Measurements from ENCODE around the gene CRYBA2.

The CRYBA2 gene

DNA sequence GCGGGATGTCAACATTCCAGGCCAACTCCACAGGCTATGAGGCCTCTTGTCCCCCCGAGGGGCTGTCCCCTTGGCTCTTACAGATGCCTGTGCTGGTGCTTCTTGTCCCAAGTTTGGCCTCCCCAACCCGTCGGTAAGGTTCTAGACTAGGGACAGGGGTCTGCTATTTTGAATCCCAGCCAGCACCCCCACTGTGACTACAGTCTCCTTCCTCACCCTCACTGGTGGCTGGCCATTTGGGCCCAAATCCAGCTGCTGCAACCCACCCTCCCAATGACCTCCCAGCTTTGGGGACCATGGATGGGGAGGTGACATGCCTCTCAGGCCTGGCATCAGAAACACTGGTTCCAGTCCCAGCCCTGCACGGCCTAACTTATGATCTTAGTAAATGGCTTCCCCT lies 29.4 kb upstream of the CRYBA2 start:
- no peak for DNase-seq

DNA sequence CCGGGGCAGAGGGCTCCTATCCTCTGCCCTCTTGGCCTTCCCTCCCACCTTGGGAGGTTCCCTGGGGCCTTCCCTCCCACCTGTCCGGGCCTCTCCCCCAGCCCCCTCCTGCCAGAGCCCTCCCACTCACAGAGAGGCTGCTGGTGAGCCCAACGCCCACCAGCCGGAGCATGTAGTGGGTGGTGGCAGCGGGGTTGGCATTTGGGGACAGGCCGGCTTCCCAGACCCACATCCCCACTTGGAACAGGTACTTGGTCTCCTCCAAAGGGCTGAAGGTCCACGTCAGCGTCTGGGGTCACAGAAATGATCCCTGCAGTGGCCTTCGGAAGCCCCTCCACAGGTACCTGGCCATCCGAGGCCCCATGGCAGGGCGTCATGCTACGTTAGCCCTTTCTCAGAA lies 28.8 kb upstream of the CRYBA2 start:
- no peak for DNase-seq

DNA sequence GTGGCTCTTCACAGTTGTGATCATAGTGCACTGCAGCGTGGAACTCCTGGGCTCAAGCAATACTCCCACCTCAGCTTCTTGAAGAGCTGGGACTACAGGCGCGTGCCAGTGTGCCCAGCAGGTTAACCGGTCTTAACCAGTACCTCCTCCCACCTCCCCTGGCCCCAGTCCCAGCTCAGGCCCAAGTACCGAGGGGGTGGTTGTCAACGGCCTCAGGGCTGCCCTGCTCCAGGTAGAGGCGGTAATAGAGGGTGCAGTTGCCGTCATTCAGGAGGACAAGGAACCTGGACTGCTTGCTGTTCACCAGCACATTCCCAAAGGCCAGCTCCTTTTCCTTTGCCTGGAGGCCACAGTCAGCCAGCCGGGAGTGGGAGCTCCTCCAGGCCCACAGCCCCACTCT lies 28.4 kb upstream of the CRYBA2 start:
- no peak for DNase-seq

DNA sequence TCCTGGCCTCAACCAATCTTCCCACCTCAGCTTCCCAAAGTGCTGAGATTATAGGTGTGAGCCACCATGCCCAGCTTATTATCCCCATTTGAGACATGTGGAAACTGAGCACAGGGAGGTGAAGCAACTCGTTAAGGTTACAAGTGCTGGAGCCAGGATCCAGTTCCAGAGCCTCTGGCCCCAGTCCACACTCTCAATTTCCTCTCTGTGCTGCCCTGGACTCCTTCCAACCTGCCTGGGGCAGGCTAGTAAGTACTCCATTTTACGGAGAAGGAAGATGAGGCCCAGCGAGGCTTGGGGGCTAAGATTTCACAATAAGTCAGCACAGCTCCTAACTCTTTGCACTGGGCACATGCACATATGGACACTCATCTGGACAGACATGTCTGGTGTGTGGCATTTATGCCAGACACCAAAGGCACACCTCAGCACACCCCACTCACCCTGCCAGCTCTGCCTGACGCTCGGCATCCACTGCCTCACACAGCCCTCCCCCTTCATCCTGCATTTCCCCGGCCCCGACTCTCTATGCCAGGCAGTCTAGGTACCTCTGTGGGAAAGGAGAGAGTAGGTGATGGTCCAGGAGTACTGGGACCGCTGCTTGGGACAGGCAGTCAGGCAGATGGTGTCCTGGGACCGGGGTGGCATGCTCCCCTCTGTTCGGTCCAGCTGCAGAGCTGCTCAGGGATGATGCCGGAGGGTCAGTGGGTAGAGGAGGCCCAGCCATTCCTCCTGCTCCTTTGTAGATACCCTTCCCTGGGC lies 27.6 kb upstream of the CRYBA2 start:
- no peak for DNase-seq

DNA sequence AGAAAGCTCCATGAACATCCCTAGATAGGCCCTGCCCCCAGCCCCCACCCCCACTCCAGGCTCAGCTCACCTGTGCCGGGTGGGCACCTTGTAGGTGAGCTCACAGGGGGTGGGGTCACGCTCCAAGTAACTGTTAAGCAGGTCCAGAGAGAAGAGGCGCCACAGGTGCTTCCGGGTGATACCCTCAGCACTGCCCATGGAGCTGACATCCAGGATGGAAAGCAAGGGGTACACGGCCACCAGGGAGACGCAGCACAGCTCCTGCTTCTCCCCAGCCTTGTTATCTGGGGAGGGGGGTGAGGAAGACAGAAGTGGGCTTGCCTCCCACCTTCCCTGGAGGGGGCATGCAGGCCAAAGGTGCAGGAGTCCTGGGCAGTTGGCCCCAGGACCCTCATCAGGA lies 26.2 kb upstream of the CRYBA2 start:
- DNase-seq = no peak

DNA sequence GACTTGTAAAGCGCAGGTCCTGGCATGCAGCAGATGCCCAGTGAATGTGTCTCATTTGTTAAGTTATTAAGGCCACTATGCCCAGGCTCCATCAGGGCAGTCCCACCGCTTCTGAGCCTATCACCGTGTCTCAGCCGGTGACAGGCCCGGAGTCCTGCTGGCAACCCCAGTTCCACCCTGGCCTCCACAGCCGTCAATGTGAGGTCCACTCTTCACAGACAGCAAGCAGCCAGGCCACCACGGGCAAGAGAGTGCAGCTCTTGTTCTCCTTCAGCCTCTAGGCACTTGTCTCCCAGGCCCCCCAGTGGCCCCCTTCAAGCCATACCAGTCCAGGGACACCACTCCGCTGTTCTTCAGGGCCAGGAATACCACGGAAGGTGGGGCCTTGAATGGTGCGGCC lies 25.5 kb upstream of the CRYBA2 start:
- no peak for DNase-seq

DNA sequence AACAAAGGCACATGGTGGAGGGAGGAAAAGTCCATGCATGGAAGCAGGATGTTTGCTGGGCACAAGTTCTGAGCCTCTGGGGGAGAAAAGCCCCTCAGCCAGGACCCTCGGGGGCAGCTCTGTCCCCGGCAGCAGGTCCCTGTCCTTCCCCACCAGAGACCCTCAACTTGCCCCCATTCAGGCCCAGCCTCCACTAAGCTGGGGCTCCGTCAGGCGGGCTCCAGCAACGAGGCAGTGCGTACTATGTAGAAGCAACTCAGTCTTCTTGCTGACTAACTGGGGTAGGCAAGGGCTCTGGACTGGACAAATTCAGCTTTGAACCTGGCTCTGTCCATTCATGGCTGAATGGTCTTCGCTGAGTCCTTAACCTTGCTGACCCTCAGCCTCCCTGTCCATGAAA lies 25.1 kb upstream of the CRYBA2 start:
- DNase-seq = no peak

DNA sequence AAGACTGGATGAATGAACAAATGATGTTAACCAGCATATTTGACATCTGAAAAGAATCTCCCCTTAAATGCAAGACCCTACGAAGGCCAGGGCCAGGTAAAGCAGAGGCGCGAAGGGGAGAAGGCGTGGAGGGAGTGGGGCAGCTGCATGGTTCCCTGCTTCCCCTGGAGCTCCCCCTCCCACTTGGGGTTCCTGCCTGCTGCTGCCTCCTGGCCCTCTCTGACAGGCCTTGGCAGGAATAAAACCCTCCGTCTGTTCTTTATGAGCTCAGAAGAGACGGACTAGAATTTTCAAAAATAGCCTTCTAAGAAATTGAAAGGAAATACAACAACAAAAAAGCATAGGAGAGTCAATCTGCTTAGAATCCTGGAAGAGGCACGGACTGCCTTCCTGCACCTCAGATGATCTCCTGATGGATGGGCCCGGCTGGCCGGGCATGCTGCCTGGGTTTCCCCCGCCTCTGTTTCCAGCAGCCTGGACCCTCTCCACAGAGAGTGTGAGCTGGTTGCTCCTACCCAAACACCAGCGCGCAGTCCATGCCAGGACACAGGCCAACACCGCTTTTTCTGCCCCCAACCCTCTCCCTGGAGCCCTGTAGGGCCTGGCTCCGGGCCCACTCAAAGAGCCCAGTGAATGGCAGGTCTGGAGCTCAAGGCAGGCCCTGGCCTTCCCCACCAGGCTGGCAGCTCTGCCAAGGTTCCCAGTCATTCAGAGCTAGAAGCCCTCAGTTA lies 24.1 kb upstream of the CRYBA2 start:
- no peak for DNase-seq

DNA sequence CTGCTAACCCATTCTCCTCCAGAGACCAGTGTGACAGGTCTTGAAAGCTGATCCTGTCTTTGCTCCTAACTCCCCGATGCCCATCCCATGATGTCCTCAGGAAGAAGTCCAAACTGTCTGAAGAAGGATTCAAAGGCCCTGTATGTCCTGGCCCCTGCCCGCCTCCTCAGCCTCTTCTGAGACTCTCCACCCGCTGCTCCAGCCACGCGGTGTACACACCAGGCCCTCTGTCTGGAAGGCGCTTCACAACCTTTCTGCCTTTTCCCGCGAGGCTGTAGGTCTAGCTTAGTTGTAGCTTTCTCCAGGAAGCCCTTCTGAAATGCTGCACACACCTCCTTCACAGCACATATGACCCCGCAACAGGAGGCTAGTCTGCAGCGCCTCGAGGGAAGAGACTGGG lies 23.5 kb upstream of the CRYBA2 start:
- DNase-seq = no peak

DNA sequence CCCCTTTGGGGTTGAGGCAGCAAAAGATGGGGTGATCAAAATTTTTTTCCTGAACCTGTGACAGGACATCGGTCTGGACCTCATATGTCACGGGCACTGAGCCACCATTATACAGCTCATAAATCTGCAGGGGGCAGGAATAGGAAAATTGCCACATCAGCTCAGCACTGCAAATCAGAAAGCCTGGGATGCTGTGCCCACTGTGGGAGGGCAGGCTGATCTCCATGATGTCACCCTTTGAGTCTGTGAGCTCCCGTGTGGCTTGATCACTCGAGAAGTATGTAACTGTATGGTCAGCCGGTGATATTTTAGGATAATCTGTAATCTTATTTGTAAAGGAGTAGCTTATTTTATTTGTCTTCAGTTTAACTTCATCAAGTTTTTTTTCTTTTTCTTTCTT lies 17.7 kb upstream of the CRYBA2 start:
- DNase-seq = no peak

DNA sequence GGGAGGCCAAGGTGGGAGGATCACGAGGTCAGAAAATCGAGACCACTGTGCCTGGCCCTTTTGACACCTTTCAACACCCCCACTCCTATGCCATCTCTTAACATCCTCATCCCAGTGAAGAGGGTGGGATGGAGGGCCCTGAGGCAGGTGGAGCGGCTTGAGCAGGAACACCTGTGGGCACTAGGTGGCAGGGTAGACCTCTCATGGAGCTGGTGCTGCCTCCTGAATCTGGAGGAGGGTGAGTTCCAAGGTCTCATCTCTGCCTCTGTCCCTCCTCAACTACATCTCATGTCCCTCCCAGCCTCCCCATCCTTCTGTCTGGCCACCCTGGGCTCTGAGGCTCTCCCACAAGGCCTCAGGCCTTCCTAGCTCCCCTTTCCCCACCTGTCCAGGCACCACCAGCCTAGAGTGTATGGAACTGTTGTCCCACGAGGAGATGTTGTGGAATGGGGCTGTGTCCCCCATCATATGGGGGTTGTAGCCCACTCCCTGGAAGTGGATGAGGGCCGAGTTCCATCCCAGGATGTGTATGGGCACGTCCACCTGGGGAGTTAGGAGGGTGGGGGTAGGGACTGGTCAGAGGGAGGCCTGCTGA lies 17.0 kb upstream of the CRYBA2 start:
- DNase-seq = peak in 1 of 2 experiments; percentile 19

DNA sequence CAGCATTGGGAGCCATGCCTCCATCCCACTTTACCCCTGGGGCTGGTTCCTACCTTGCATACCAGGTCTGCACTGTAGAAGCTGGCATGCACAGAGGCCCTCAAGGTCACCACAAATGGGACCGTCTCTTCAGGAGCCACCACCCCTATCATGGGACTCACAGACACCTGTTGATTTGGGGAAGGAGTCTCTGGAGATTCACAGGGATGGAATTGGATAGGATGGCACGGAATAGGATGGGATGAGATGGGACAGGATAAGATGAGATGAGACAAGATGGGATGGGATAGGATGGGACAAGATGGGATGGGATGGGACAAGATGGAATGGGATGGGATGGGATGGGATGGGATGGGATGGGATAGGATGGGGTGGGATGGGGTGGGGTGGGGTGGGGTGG lies 16.1 kb upstream of the CRYBA2 start:
- no peak for DNase-seq

DNA sequence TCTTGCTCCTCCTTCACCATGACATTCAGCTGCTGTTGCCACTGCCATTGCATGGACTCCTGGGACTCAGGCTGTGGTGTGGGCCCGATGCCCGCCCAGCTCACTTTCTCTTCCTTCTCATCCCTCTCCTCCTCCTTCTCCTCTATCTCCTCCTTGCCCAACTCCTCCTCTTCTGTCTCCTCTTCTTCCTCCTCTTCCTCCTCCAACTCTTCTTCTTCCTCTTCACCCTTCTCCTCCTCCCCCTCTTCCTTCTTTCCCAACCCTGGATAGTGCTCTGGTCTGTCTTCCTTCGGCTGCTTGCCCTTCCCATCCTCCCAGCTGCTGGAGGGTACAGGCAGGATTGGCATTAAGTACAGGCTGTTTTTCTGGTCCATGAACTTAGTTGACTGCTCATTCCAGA lies 10.8 kb upstream of the CRYBA2 start:
- DNase-seq = no peak

DNA sequence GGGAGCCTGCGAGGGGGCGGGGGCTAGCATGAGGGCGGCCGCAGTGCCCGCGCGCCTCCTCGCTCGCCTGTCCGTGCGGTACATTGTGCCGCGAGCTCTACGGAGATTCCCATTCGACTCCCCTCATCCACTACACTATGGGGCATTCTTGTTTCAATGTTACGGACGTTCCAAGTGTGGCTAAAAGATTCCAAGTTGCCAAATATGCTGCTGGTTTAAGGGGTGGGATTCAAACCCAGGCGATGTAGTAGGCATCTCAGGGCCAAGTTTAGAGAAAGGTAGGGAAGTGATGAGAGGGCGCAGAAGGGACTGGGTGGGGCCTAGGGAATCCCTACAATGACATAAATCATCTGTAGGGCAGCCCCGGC lies 10.0 kb upstream of the CRYBA2 start:
- DNase-seq = no peak

DNA sequence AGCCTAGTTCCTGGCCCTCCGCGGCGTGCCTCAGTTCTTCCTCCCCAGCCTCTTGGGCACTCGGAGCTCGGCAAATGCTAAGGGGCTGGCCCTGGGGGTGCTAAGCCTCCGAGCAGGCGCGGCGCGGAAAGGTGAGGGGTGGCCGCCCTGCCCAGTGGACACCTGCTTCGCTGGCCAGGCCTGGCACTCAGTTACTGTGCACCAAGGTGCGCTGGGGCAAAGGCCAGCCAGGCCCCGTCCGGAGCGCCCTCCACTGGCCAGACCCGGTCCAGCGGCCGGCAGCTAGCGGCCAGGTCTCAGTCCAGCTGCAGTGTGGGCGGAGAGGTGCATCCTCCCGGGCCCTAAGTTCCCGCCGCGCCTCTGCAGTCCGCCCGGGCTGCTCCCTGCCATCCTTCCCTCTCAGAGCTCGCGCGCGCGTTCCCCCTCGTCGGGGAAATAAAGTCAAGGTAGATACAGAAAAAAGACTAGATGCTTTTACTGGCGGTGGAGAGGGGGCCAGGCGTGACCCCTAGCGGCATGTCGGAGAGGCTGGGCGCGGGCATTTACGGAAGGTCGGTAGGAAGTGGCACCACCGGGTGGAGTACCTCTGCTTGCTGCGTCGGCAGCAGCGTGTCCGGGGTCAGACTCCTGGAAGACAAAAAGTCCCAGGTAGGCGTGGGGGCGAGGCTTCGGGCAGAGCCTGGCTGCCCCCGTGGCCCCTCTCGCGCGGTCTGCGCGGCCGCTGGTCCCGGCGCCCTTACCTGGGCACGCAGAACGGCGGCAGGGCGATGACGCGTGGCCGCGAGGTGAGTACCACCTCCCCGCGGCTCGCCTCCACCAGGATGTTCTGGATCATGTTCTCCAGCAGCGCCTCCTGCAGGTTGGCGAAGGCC lies 9.4 kb upstream of the CRYBA2 start:
- peak; percentile 70 to 75 for DNase-seq

DNA sequence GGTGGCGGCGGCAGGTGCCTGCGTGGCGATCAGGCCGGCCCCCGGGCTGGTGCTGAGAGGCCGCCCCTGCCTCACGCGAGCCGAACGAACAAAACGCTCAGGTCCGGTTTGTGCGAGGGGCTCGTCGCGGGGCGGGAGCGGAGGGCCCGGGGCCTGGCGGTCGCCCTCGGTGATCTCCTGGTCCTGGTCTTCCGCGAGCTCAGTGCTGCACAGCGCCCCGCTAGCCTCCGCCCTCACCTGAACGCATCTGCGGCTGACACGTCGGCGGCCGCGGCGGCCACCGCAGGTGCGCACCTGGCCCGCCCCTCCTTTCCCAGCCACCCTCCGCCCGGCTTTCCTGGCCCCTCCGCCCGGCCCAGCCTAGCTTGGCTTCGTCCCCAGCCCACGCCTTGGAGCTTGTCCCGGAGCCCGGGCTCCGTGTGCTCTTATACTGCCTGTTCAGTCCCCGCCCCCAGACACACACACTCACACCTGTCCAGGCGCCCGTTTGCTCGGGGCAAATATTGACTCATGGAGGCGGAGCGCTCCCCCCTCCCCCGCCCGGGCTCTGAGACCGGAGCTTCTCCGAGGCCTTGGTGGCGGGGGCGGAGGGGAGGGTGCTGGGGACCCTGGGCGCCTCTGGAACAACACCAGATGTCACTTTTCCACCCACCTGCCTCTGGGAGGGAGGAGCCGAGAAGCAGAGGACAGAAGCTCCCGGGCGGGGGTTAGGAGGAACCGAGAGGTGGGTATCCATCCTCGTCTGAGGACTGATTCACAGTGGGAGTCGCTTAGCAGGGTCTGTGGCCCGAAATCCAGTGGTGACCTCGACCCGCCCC lies 8.6 kb upstream of the CRYBA2 start:
- DNase-seq = peak; percentile 52 to 64

DNA sequence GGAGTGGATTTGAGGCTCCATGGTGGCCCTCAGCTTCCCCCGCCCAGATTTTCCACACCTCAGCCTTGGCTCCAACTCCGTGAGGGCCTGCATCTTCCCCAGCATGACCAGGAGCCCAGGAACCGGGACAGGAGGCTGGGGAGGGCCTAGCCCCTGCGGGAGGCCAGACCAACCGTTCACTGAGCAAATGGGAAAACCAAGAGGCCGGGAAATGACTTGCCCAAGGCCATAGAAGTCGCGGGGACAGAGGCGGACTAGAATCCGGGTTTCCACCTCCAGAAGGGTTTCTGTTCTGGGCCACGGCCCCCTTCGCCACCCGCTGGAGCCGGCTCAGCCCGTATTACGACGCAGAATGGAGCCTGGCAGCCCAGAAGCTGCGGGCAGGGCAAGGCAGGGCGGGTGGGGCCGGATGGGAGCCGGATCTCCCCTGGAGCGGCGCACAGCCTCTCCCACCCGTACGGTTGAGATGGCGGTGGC lies 7.9 kb upstream of the CRYBA2 start:
- DNase-seq = no peak

DNA sequence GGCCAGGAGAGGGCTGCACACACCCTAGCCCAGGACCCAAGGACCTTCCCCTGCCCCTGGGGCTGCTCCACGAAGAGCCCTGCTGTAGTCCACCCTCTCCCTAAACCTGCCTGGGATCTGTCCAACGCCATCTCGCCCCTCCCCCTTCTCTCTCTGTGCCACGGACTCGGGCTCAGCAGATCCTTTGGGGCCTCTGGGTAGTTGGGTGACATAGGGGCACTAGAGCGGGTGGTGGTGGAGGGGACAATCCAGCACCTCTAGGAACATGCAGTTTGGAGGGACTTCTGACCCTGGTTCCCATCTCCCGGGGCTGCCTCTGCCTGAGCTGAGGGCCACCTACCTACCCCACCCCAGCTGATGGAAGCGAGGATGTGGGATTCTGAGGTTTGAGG lies 7.3 kb upstream of the CRYBA2 start:
- DNase-seq = no peak

DNA sequence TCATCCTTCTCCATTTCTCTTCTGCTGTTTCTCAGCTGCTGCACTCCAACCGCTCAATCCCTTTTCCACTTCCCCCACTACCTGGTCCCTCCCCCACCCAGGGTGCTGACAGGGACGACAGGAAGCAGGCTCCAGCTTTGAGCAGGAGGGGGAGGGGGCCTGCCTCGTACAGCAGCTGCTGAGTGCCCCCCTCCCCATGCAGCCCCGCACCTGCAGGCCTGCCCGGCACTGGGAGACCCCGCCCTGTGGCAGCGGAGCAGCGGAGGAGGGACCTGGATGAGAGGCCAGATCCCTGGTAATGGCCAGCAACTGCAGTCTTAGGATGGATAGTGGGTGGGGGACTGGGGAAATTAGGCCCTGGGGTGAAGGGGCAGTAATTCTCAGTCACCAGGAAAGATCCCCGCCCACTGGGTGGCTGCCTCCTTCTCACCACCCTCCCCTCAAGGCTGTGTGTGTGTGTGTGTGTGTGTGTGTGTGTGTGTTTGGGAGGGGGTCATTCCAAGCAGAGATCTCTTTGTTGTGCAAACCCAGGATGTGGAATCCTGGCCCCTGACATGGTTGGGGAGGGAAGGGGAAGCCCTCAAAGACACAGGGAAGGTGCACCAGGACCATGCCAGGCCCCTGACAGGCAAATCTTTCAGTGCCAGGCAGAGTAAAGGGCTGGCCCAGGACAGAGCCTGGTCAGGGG lies 6.8 kb upstream of the CRYBA2 start:
- DNase-seq = no peak

DNA sequence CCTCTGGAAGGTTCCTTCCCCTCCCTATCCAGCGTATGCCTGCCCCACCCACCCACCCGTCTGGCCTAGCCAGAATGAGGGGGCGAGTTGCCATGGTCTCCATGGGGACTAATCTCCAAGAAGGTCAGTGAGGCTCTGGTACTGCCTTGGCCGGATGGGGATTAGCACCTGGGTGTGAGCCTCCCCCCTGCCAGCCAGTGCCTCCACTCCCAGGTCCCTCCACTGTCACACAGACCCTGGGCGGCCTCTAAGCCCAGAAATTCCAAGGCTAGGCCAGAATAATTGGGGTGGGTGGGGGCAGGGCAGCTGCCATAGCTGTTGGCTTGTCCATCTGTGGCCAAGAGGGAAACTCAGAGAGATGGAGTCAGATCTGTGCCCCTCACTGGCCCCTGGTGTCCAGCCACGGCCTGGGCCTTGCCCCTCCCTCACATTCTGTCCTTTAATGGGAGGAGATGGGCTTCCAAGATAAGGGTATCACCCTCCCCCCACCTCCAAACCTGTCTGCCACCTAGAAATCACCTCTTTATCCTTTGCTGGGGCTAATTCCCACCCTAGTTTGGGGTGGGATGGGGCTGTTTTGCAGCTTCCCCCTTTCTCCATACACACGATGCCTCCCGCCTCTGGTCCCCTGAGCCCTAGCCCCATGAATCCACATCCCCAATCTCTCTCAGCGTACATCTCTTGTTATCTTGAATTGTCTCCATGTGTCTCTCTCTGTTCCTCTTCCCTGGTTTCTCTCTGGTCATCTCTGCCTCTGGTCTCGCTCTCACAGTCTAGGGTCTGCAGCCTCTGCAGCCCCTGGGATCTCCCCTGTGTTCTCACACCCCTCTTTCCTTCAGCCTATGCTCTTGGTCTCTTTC lies 6.0 kb upstream of the CRYBA2 start:
- no peak for DNase-seq

Data from activated CD4-positive, alpha-beta T cell treated with anti-CD3 and anti-CD28 coated beads, Interleukin-2, amount 50 U/mL, for 48 hours (primary cell).